H1 (cell line): ENCODE measurements around the gene NXPH1. TPM values are rescaled to one million over a fixed set of nuclear protein-coding genes. Genes with fewer than 3 reads are reported as not detected.

Experiments
- CTCF ChIA-PET: fragments of 300-600 bp; sonication (Branson Sonifier 250); formaldehyde crosslinking; loops from one replicate; lab custom pipeline; 2021; ENCODE audit not compliant: partially characterized antibody; lab: Charles Lee
- POLR2A ChIA-PET: fragments of 300-600 bp; sonication (Branson Sonifier 250); formaldehyde crosslinking; loops from one replicate; lab custom pipeline; 2021; ENCODE audit warnings: inconsistent platforms; ENCODE audit not compliant: partially characterized antibody; lab: Charles Lee
- DNase-seq, 2 experiments: peaks; one replicate each; pipeline versions ENCODE4 v3.0.0 to v3.0.0-alpha.2; 2010 to 2022; ENCODE audit warnings: low spot score in 2 of 2, low read depth in 1 of 2, mixed read lengths in 1 of 2
- FAIRE-seq: peaks from 2 replicates; lab custom pipeline; 2011; peaks lifted over from hg19 to GRCh38; lab: Jason Lieb, UNC
- H2AFZ ChIP-seq: 2 replicates; pipeline ENCODE4 v1.8.1; 2012; ENCODE audit warnings: low read length, inconsistent platforms
- H2AK5ac ChIP-seq: 2 replicates; pipeline ENCODE4 v1.6.1; 2013; ENCODE audit warnings: low read depth, low read length
- H2BK120ac ChIP-seq: replicated peaks from 2 replicates; pipeline ENCODE3; 2013; ENCODE audit warnings: low read depth, low read length, inconsistent platforms
- H2BK12ac ChIP-seq: 2 replicates; pipeline ENCODE4 v1.6.1; 2013; ENCODE audit warnings: low read depth, low read length
- H2BK15ac ChIP-seq: 2 replicates; pipeline ENCODE4 v1.6.1; 2013; ENCODE audit warnings: low read length
- H2BK20ac ChIP-seq: 2 replicates; pipeline ENCODE4 v1.6.1; 2013; ENCODE audit warnings: low read length
- H2BK5ac ChIP-seq: 2 replicates; pipeline ENCODE4 v1.6.1; 2013; ENCODE audit warnings: low read depth, low read length
- H3K14ac ChIP-seq: 2 replicates; pipeline ENCODE4 v1.6.1; 2013; ENCODE audit warnings: inconsistent platforms; ENCODE audit not compliant: insufficient read length
- H3K18ac ChIP-seq: 2 replicates; pipeline ENCODE4 v1.6.1; 2013; ENCODE audit warnings: low read length; ENCODE audit errors: extremely low read depth
- H3K23ac ChIP-seq: 2 replicates; pipeline ENCODE4 v1.6.1; 2013; ENCODE audit warnings: inconsistent platforms; ENCODE audit not compliant: insufficient read length
- H3K23me2 ChIP-seq: 2 replicates; pipeline ENCODE4 v1.6.1; 2013; ENCODE audit warnings: low read depth, low read length
- H3K27ac ChIP-seq: 2 replicates; pipeline ENCODE4 v1.6.1; 2011; ENCODE audit warnings: low read depth, low read length, inconsistent platforms
- H3K27me3 ChIP-seq, 4 experiments: replicated peaks in 1 of 4; 1 replicate in 1 of 4; 2 replicates in 3 of 4; pipeline versions ENCODE4 v1.6.1 to v1.8.1; 2011 to 2013; ENCODE audit warnings: low read length in 3 of 4, mild to moderate bottlenecking in 3 of 4, inconsistent platforms in 2 of 4, mixed read lengths in 2 of 4, moderate library complexity in 1 of 4; ENCODE audit not compliant: control insufficient read depth in 3 of 4, insufficient read depth in 3 of 4; ENCODE audit errors: extremely low read depth in 1 of 4
- H3K36me3 ChIP-seq, 4 experiments: 2 replicates each; pipeline versions ENCODE4 v1.6.1 to v1.8.1; 2011 to 2013; ENCODE audit warnings: mild to moderate bottlenecking in 4 of 4, low read length in 3 of 4, moderate library complexity in 2 of 4, control low read depth in 1 of 4, inconsistent platforms in 1 of 4; ENCODE audit not compliant: insufficient read depth in 4 of 4, control insufficient read depth in 2 of 4
- H3K4ac ChIP-seq: replicated peaks from 2 replicates; pipeline ENCODE3; 2013; ENCODE audit warnings: low read length, low read depth, mixed read lengths, inconsistent platforms; ENCODE audit not compliant: insufficient read length
- H3K4me1 ChIP-seq, 4 experiments: replicated peaks in 1 of 4; 1 replicate in 1 of 4; 2 replicates in 3 of 4; pipeline versions ENCODE4 v1.6.1 to v1.8.1; 2011 to 2013; ENCODE audit warnings: low read length in 3 of 4, inconsistent platforms in 2 of 4, mixed read lengths in 1 of 4; ENCODE audit not compliant: insufficient read depth in 4 of 4, control insufficient read depth in 3 of 4
- H3K4me2 ChIP-seq, 2 experiments: 2 replicates each; pipeline versions ENCODE4 v1.6.1 to v1.8.1; 2011 to 2013; ENCODE audit warnings: low read depth in 2 of 2, low read length in 2 of 2, control low read depth in 1 of 2, inconsistent platforms in 1 of 2, mild to moderate bottlenecking in 1 of 2; ENCODE audit not compliant: insufficient read depth in 1 of 2
- H3K4me3 ChIP-seq, 4 experiments: fragments of 200-600, 300-600 bp in 1 of 4; sonication (generic), shearing (Covaris generic), sonication (Bioruptor Twin) in 1 of 4; 2 replicates each; pipeline versions ENCODE4 v1.5.1 to v1.8.1; 2011 to 2016; ENCODE audit warnings: low read length in 4 of 4, low read depth in 3 of 4, control low read depth in 2 of 4, inconsistent platforms in 2 of 4, mild to moderate bottlenecking in 2 of 4, mixed read lengths in 1 of 4, moderate library complexity in 1 of 4; ENCODE audit not compliant: insufficient read depth in 2 of 4; ENCODE audit errors: extremely low read depth in 1 of 4
- H3K56ac ChIP-seq: replicated peaks from 2 replicates; pipeline ENCODE3; 2013; ENCODE audit warnings: low read depth, mild to moderate bottlenecking, mixed read lengths, low read length, inconsistent platforms; ENCODE audit not compliant: insufficient read length
- H3K79me1 ChIP-seq: 2 replicates; pipeline ENCODE4 v1.6.1; 2013; ENCODE audit warnings: low read depth, low read length, control low read depth
- H3K79me2 ChIP-seq, 2 experiments: 2 replicates each; pipeline versions ENCODE4 v1.6.1 to v1.8.1; 2012 to 2013; ENCODE audit warnings: low read length in 2 of 2, mild to moderate bottlenecking in 2 of 2, inconsistent platforms in 1 of 2; ENCODE audit not compliant: insufficient read depth in 2 of 2, control insufficient read depth in 1 of 2
- H3K9ac ChIP-seq, 4 experiments: replicated peaks in 1 of 4; 1 replicate in 1 of 4; 2 replicates in 3 of 4; pipeline versions ENCODE4 v1.6.1 to v1.8.1; 2011 to 2013; ENCODE audit warnings: low read depth in 3 of 4, low read length in 3 of 4, control low read depth in 2 of 4, mild to moderate bottlenecking in 2 of 4, moderate library complexity in 2 of 4, inconsistent platforms in 1 of 4; ENCODE audit errors: extremely low read depth in 1 of 4
- H3K9me3 ChIP-seq, 2 experiments: 2 replicates each; pipeline versions ENCODE4 v1.6.1 to v1.8.1; 2012 to 2013; ENCODE audit warnings: mild to moderate bottlenecking in 2 of 2, moderate library complexity in 2 of 2, control low read depth in 1 of 2, inconsistent platforms in 1 of 2, low read depth in 1 of 2, low read length in 1 of 2, mixed read lengths in 1 of 2; ENCODE audit not compliant: insufficient read depth in 2 of 2
- H4K20me1 ChIP-seq, 2 experiments: replicated peaks in 1 of 2; 2 replicates each; pipeline versions ENCODE3 to v1.8.1; 2011 to 2013; ENCODE audit warnings: inconsistent platforms in 2 of 2, low read length in 2 of 2, mild to moderate bottlenecking in 1 of 2; ENCODE audit not compliant: insufficient read depth in 2 of 2, control insufficient read depth in 1 of 2
- H4K5ac ChIP-seq: 2 replicates; pipeline ENCODE4 v1.6.1; 2013; ENCODE audit warnings: low read length, low read depth, mixed read lengths, inconsistent platforms; ENCODE audit not compliant: insufficient read length
- H4K8ac ChIP-seq: 2 replicates; pipeline ENCODE4 v1.8.0; 2013; ENCODE audit warnings: mild to moderate bottlenecking, moderate library complexity, low read length, inconsistent platforms; ENCODE audit not compliant: insufficient read depth; ENCODE audit errors: extremely low read depth
- H4K91ac ChIP-seq: replicated peaks from 2 replicates; pipeline ENCODE3; 2013; ENCODE audit warnings: low read length, mixed read lengths, inconsistent platforms; ENCODE audit not compliant: insufficient read length
- CEBPB ChIP-seq: IDR thresholded peaks from 2 replicates; pipeline ENCODE4 v1.6.1; 2012; ENCODE audit warnings: low read depth, low read length
- CHD2 ChIP-seq: IDR thresholded peaks from 2 replicates; pipeline ENCODE4 v1.6.1; 2012; ENCODE audit warnings: low read length, improper control_type of control experiment
- CREB1 ChIP-seq: IDR thresholded peaks from 2 replicates; pipeline ENCODE4 v1.6.1; 2012; ENCODE audit warnings: inconsistent platforms
- NRF1 ChIP-seq: IDR thresholded peaks from 2 replicates; pipeline ENCODE4 v1.6.1; 2011; ENCODE audit warnings: mild to moderate bottlenecking, low read depth, low read length, improper control_type of control experiment
- PHF8 ChIP-seq: fragments of 200-600 bp; sonication (generic); conservative IDR thresholded peaks from 2 replicates; pipeline ENCODE4 v1.7.1; 2012; ENCODE audit warnings: low read depth, mild to moderate bottlenecking, inconsistent platforms, low read length, moderate library complexity
- SP2 ChIP-seq: IDR thresholded peaks from 2 replicates; pipeline ENCODE4 v1.6.1; 2012; ENCODE audit warnings: mild to moderate bottlenecking, low read length, inconsistent platforms
- SP4 ChIP-seq: IDR thresholded peaks from 2 replicates; pipeline ENCODE4 v1.6.1; 2012; ENCODE audit warnings: low read length, inconsistent platforms
- ZNF274 ChIP-seq: IDR thresholded peaks from 2 replicates; pipeline ENCODE4 v1.7.0; 2012; ENCODE audit warnings: low read length, borderline replicate concordance; ENCODE audit errors: extremely low read depth
- WGBS, 2 experiments: shearing (Covaris generic) in 1 of 2; methylation state at CpG; one replicate each; pipeline versions ENCODE4 v1.1.6 to v1.1.7; 2013 to 2015; ENCODE audit warnings: low lambda C conversion rate in 2 of 2, mixed read lengths in 2 of 2, inconsistent platforms in 1 of 2, low coverage in 1 of 2, missing lambda C conversion rate in 1 of 2; ENCODE audit not compliant: insufficient replicate concordance in 2 of 2, insufficient coverage in 1 of 2, insufficient read length in 1 of 2; ENCODE audit errors: extremely low coverage in 1 of 2, missing lambda C conversion rate in 1 of 2; 5-methylcytosine and 5-hydroxymethylcytosine counted together
- polyA plus RNA-seq, 7 experiments: library from polyadenylated mRNA; depleted of rRNA in 3 of 7; stranded (reverse) in 5 of 7; unstranded in 2 of 7; fragments of >200 nt in 5 of 7; fragments of 200-250 nt in 2 of 7; gene quantifications; 1 replicate in 5 of 7; 2 replicates in 1 of 7; 4 replicates in 1 of 7; pipeline versions ENCODE4 v1.2.1 to v1.2.3, GENCODE V29; 2011 to 2013; ENCODE audit warnings: missing spikeins in 2 of 7, mixed read lengths in 2 of 7
- total RNA-seq: library from RNA; stranded (reverse); fragmentation: NEBNext Ultra II Directional; extraction: Animal tissue kit (Norgen Biotek cat#: 25700); gene quantifications from 2 replicates; pipeline ENCODE4 v1.2.1, GENCODE V29; 2021
- TF ChIP-seq, protein P1 (sequence below): IDR thresholded peaks from 2 replicates; pipeline ENCODE4 v1.6.1; 2011; ENCODE audit warnings: low read depth, mild to moderate bottlenecking, low read length; ENCODE audit not compliant: insufficient read depth

Gene NXPH1
- total and polyA plus RNA-seq, 2 of the 8 experiments (the other 6 are each of a cell fraction or from before 2014, with no cell fraction given): 0.14 to 1.0 TPM

DNA sequence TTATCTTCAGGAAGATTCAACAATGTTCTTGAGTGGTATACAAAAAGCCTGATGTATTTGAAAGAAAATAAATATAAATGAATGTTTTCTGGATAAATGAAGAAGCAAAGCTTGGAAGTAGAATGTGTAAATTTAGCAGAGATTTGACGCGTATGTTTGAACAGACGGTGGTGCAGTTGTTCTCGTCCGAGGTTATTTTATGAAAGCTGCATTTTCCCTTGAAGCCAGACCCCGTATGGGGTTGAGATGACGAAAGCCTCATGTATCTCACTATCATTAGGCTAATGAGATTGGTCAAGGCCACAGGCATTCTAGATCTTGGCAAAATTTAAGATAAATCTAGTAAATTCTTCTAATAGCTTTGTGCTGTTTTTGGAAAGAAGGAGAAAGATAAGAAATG is 195.2 kb downstream of the NXPH1 start:
- ChIA-PET CTCF (no interaction called here), POLR2A (no interaction called here)
- Histone ChIP-seq H4K91ac (no peak overlapping the region), H2BK15ac (no peak overlapping the region), H3K4me2 (no peak overlapping the region), H4K8ac (no peak overlapping the region), H3K27ac (no peak overlapping the region), H3K9me3 (no peaks in the 10 kb centered on the region), H4K20me1 (no peaks in the 10 kb centered on the region), H2BK20ac (no peak overlapping the region), H3K79me2 (no peaks in the 10 kb centered on the region), H2AK5ac (no peak overlapping the region), H3K56ac (no peak overlapping the region), H3K23me2 (no peaks in the 10 kb centered on the region), H2BK5ac (no peak overlapping the region), H3K79me1 (no peaks in the 10 kb centered on the region), H4K5ac (no peak overlapping the region), H3K27me3 (no peaks in the 10 kb centered on the region), H3K9ac (no peak overlapping the region), H3K4me3 (no peak overlapping the region), H2BK12ac (no peak overlapping the region), H3K4me1 (peaks cover 0 to 3% (median 2%) of the 10 kb centered on the region in 4 experiments; a peak in 1 of 7 replicates), H3K36me3 (no peaks in the 10 kb centered on the region), H2AFZ (no peak overlapping the region), H3K18ac (no peak overlapping the region), H3K4ac (no peak overlapping the region), H2BK120ac (no peak overlapping the region), H3K23ac (no peak overlapping the region), H3K14ac (no peak overlapping the region)
- 90% methylated on average over 7 of the region's 7 CpGs; no CpG with 5 or more reads in 1 of the 2 experiments for WGBS, 2 experiments
- DNase-seq: no peak
- TF ChIP-seq SP2 (no peak), NRF1 (no peak), CEBPB (no peak), SP4 (no peak), ZNF274 (no peak), CHD2 (no peak), CREB1 (no peak), PHF8 (no peak)
- TF ChIP-seq, protein P1, sequence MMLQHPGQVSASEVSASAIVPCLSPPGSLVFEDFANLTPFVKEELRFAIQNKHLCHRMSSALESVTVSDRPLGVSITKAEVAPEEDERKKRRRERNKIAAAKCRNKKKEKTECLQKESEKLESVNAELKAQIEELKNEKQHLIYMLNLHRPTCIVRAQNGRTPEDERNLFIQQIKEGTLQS: no peak
- no peak for FAIRE-seq
